CD4-positive, alpha-beta memory T cell (primary cell): ENCODE data around the gene UXS1. TPM values are rescaled to one million over a fixed set of nuclear protein-coding genes. Genes with fewer than 3 reads are reported as not detected.
A peak's percentile ranks its signal among the peaks of the same experiment; 100 is the strongest.
"Not testable (repeated sequence)": the region's sequence is repeated elsewhere in the genome, so short reads cannot be mapped to it uniquely, and the experiment has no call there.

ENCODE experiments used
- CTCF ChIA-PET: fragments of 350-600 bp; sonication (Branson Sonifier 250); formaldehyde crosslinking; loops from one replicate; lab custom pipeline; 2021; ENCODE audit warnings: inconsistent platforms; ENCODE audit not compliant: partially characterized antibody; lab: Charles Lee
- POLR2A ChIA-PET: fragments of 350-600 bp; sonication (Branson Sonifier 250); formaldehyde crosslinking; loops from one replicate; lab custom pipeline; 2021; ENCODE audit not compliant: partially characterized antibody; lab: Charles Lee
- DNase-seq, 5 donors: peaks; one replicate each; pipeline versions ENCODE4 v3.0.0 to v3.0.0-alpha.2; 2020 to 2022; ENCODE audit warnings: mixed read lengths in 1 of 5
- H3K27ac ChIP-seq: one replicate; pipeline ENCODE4 v1.7.0; 2013; ENCODE audit warnings: low read depth, low read length
- H3K27me3 ChIP-seq: 2 replicates; pipeline ENCODE4 v1.7.0; 2013; ENCODE audit warnings: mild to moderate bottlenecking, low read length, moderate library complexity; ENCODE audit not compliant: insufficient read depth
- H3K36me3 ChIP-seq: 2 replicates; pipeline ENCODE4 v1.7.0; 2013; ENCODE audit warnings: mild to moderate bottlenecking, low read length, moderate library complexity; ENCODE audit not compliant: insufficient read depth
- H3K4me1 ChIP-seq: 2 replicates; pipeline ENCODE4 v1.7.0; 2013; ENCODE audit warnings: mild to moderate bottlenecking, low read length, moderate library complexity; ENCODE audit not compliant: insufficient read depth
- H3K4me3 ChIP-seq, 2 donors: one replicate each; pipeline ENCODE4 v1.7.0; 2013; ENCODE audit warnings: low read length in 2 of 2, mild to moderate bottlenecking in 1 of 2
- H3K9me3 ChIP-seq, 2 donors: one replicate each; pipeline ENCODE4 v1.7.0; 2013; ENCODE audit warnings: low read length in 2 of 2, control low read depth in 1 of 2; ENCODE audit not compliant: control insufficient read depth in 1 of 2
- H3K27ac Mint-ChIP-seq, 7 donors: one replicate each; pipeline ENCODE4 v1.8.0; 2020 to 2021; ENCODE audit warnings: mixed read lengths in 7 of 7, mild to moderate bottlenecking in 6 of 7, inconsistent platforms in 3 of 7, moderate library complexity in 3 of 7
- H3K27me3 Mint-ChIP-seq, 2 donors: one replicate each; pipeline ENCODE4 v1.8.0; 2020 to 2021; ENCODE audit warnings: mixed read lengths in 2 of 2
- H3K36me3 Mint-ChIP-seq, 2 donors: one replicate each; pipeline ENCODE4 v1.8.0; 2020 to 2021; ENCODE audit warnings: mixed read lengths in 2 of 2, inconsistent platforms in 1 of 2, mild to moderate bottlenecking in 1 of 2
- H3K4me1 Mint-ChIP-seq, 4 donors: one replicate each; pipeline ENCODE4 v1.8.0; 2020 to 2021; ENCODE audit warnings: mixed read lengths in 4 of 4, mild to moderate bottlenecking in 1 of 4
- H3K4me3 Mint-ChIP-seq, 8 donors: one replicate each; pipeline ENCODE4 v1.8.0; 2020 to 2021; ENCODE audit warnings: mixed read lengths in 8 of 8, mild to moderate bottlenecking in 7 of 8, moderate library complexity in 6 of 8, inconsistent platforms in 3 of 8
- H3K9me3 Mint-ChIP-seq, 8 donors: one replicate each; pipeline ENCODE4 v1.8.0; 2020 to 2021; ENCODE audit warnings: mixed read lengths in 8 of 8, mild to moderate bottlenecking in 5 of 8, inconsistent platforms in 3 of 8, moderate library complexity in 1 of 8
- intact Hi-C: fragments of 100-400 bp; cut with micrococcal nuclease; formaldehyde crosslinking; loops from one replicate; pipeline ENCODE4 v1.15.1; 2023
- polyA plus RNA-seq, 2 donors: library from polyadenylated mRNA; unstranded; fragments of 300-500 nt; fragmentation: Illumina TruSeq; gene quantifications; one replicate each; pipeline ENCODE4 v1.2.3, GENCODE V29; 2021
- total RNA-seq, 2 experiments: library from RNA; stranded (reverse); gene quantifications; one replicate each; pipeline ENCODE4 v1.2.3, GENCODE V29; 2021

Gene UXS1
- total and polyA plus RNA-seq, 4 experiments from 2014 or later: 87.2 to 150 (median 118) TPM

- Mint-ChIP-seq H3K27me3 (no peaks in the 10 kb centered on the region), H3K4me1 (peaks cover 56 to 72% (median 61%) of the 10 kb centered on the region in 4 donors), H3K27ac (peak overlapping the region; percentile 75 to 97 (median 95)), H3K9me3 (no peaks in the 10 kb centered on the region), H3K4me3 (peak overlapping the region in 7 of 8 donors; percentile 10 to 96 (median 85)), H3K36me3 (peaks cover 41 to 49% of the 10 kb centered on the region in 2 donors)
- POLR2A ChIA-PET: interaction anchor here (0.9 to 13.8 kb wide), 5 partner anchors 18 to 393 kb away, joined by 3 to 308 read pairs (median 4); no protein-coding TSS in a partner anchor
- Histone ChIP-seq H3K27me3 (no peaks in the 10 kb centered on the region), H3K36me3 (peaks cover 8% of the 10 kb centered on the region), H3K4me1 (peaks cover 78% of the 10 kb centered on the region), H3K27ac (peak overlapping the region; percentile 64), H3K4me3 (no peak overlapping the region), H3K9me3 (no peaks in the 10 kb centered on the region)
- no peak for DNase-seq
- intact Hi-C loops: loop anchor here (10.0 kb wide), 1 partner anchor 55 kb away; the partner anchor contains the start of gene UXS1
- CTCF ChIA-PET: interaction anchor here (0.7 to 5.7 kb wide), 4 partner anchors 8 to 38 kb away, joined by 3 to 56 read pairs (median 4); no protein-coding TSS in a partner anchor
Observed at GRCh38 chr2:106140113-106140512, 54.0 kb downstream of the UXS1 start.

GRCh38 chr2:106139238-106139935 lies 54.7 kb downstream of the UXS1 start:
- intact Hi-C loops: no loop called here
- peak overlapping the region; percentile 75 to 96 (median 86) for H3K4me3 Mint-ChIP-seq
- H3K4me1 ChIP-seq: peaks cover 71% of the 10 kb centered on the region
- no peaks in the 10 kb centered on the region for H3K9me3 Mint-ChIP-seq
- H3K9me3 ChIP-seq: no peaks in the 10 kb centered on the region
- H3K36me3 Mint-ChIP-seq: peaks cover 33 to 42% of the 10 kb centered on the region in 2 donors
- H3K27me3 Mint-ChIP-seq: no peaks in the 10 kb centered on the region
- peak overlapping the region in 1 of 2 donors; percentile 51 for H3K4me3 ChIP-seq
- DNase-seq: peak in 1 of 5 donors; percentile 50
- ChIA-PET POLR2A (interaction anchor here (0.8 to 13.8 kb wide), 3 partner anchors 9 to 44 kb away, joined by 3 to 308 read pairs (median 12); no protein-coding TSS in a partner anchor), CTCF (interaction anchor here (1.4 to 5.7 kb wide), 3 partner anchors 9 to 37 kb away, joined by 3 to 56 read pairs (median 3); no protein-coding TSS in a partner anchor)
- H3K27me3 ChIP-seq: no peaks in the 10 kb centered on the region
- peak overlapping the region; percentile 64 for H3K27ac ChIP-seq
- H3K36me3 ChIP-seq: peaks cover 8% of the 10 kb centered on the region
- peak overlapping the region; percentile 95 to 98 (median 95) for H3K27ac Mint-ChIP-seq
- H3K4me1 Mint-ChIP-seq: peaks cover 49 to 64% (median 55%) of the 10 kb centered on the region in 4 donors

- Mint-ChIP-seq H3K36me3 (peaks cover 30 to 36% of the 10 kb centered on the region in 2 donors), H3K9me3 (no peaks in the 10 kb centered on the region), H3K4me1 (peaks cover 43 to 57% (median 49%) of the 10 kb centered on the region in 4 donors), H3K4me3 (peak overlapping the region; percentile 75 to 96 (median 86)), H3K27ac (peak overlapping the region; percentile 95 to 98 (median 95)), H3K27me3 (no peaks in the 10 kb centered on the region)
- DNase-seq: no peak
- ChIA-PET POLR2A (interaction anchor here (0.8 to 13.8 kb wide), 5 partner anchors 9 to 55 kb away, joined by 3 to 308 read pairs (median 5); no protein-coding TSS in a partner anchor), CTCF (interaction anchor here (0.9 to 5.7 kb wide), 5 partner anchors 10 to 54 kb away, joined by 3 to 56 read pairs (median 4); no protein-coding TSS in a partner anchor)
- Histone ChIP-seq H3K4me1 (peaks cover 64% of the 10 kb centered on the region), H3K27me3 (no peaks in the 10 kb centered on the region), H3K36me3 (peaks cover 5% of the 10 kb centered on the region), H3K4me3 (peak overlapping the region; percentile 34 to 51), H3K27ac (peak overlapping the region; percentile 64), H3K9me3 (no peaks in the 10 kb centered on the region)
- intact Hi-C loops: no loop called here
Observed at GRCh38 chr2:106138543-106139237, 55.4 kb downstream of the UXS1 start.

GRCh38 chr2:106137731-106138521 lies 56.2 kb downstream of the UXS1 start:
- peaks cover 39 to 50% (median 44%) of the 10 kb centered on the region in 4 donors for H3K4me1 Mint-ChIP-seq
- H3K27ac ChIP-seq: peak overlapping the region; percentile 64
- H3K36me3 ChIP-seq: peaks cover 3% of the 10 kb centered on the region
- POLR2A ChIA-PET: interaction anchor here (0.6 to 13.8 kb wide), 5 partner anchors 10 to 55 kb away, joined by 3 to 308 read pairs (median 5); no protein-coding TSS in a partner anchor
- H3K4me3 Mint-ChIP-seq: peak overlapping the region; percentile 75 to 96 (median 86)
- H3K4me1 ChIP-seq: peaks cover 57% of the 10 kb centered on the region
- H3K4me3 ChIP-seq: peak overlapping the region; percentile 34 to 51
- H3K9me3 Mint-ChIP-seq: no peaks in the 10 kb centered on the region
- no peaks in the 10 kb centered on the region for H3K27me3 ChIP-seq
- DNase-seq: peak; percentile 29 to 71 (median 53)
- CTCF ChIA-PET: interaction anchor here (0.7 to 5.7 kb wide), 6 partner anchors 10 to 55 kb away, joined by 3 to 56 read pairs (median 4); no protein-coding TSS in a partner anchor
- no peaks in the 10 kb centered on the region for H3K27me3 Mint-ChIP-seq
- H3K27ac Mint-ChIP-seq: peak overlapping the region; percentile 95 to 98 (median 95)
- no peaks in the 10 kb centered on the region for H3K9me3 ChIP-seq
- H3K36me3 Mint-ChIP-seq: peaks cover 25 to 31% of the 10 kb centered on the region in 2 donors
- intact Hi-C loops: no loop called here

GRCh38 chr2:106131192-106131591 lies 62.9 kb downstream of the UXS1 start:
- H3K27me3 ChIP-seq, H3K4me3 ChIP-seq, DNase-seq, H3K27ac ChIP-seq, H3K4me3 Mint-ChIP-seq, H3K4me1 ChIP-seq, intact Hi-C loops, CTCF ChIA-PET, H3K27ac Mint-ChIP-seq, H3K9me3 ChIP-seq, H3K27me3 Mint-ChIP-seq, H3K9me3 Mint-ChIP-seq: not testable (repeated sequence)
- peaks cover 25% of the 10 kb centered on the region for H3K36me3 ChIP-seq
- Mint-ChIP-seq H3K36me3 (peaks cover 25 to 41% of the 10 kb centered on the region in 2 donors), H3K4me1 (peaks cover 2 to 30% (median 14%) of the 10 kb centered on the region in 4 donors)
- POLR2A ChIA-PET: interaction anchor here (1.5 kb wide), 1 partner anchor 29 kb away, joined by 5 read pairs; no protein-coding TSS in a partner anchor

GRCh38 chr2:106130251-106130998 lies 63.7 kb downstream of the UXS1 start:
- Histone ChIP-seq H3K27ac (no peak overlapping the region), H3K9me3 (no peaks in the 10 kb centered on the region), H3K4me1 (peaks cover 6% of the 10 kb centered on the region), H3K4me3 (no peak overlapping the region), H3K36me3 (peaks cover 32% of the 10 kb centered on the region), H3K27me3 (no peaks in the 10 kb centered on the region)
- ChIA-PET CTCF (no interaction called here), POLR2A (interaction anchor here (1.5 kb wide), 1 partner anchor 30 kb away, joined by 5 read pairs; no protein-coding TSS in a partner anchor)
- Mint-ChIP-seq H3K36me3 (peaks cover 29 to 47% of the 10 kb centered on the region in 2 donors), H3K9me3 (no peaks in the 10 kb centered on the region), H3K27ac (peak overlapping the region in 2 of 7 donors; percentile 15 to 22), H3K4me3 (peak overlapping the region in 5 of 8 donors; percentile 6 to 61 (median 43)), H3K4me1 (peaks cover 2 to 30% (median 15%) of the 10 kb centered on the region in 4 donors), H3K27me3 (no peaks in the 10 kb centered on the region)
- no peak for DNase-seq
- intact Hi-C loops: no loop called here
